Activated CD4-positive, alpha-beta T cell treated with anti-CD3 and anti-CD28 coated beads, Interleukin-2, amount 50 U/mL, for 24 hours (primary cell): ENCODE results near the gene PBX3.

Source experiments
- DNase-seq, 2 donors: peaks; one replicate each; pipeline ENCODE4 v3.0.0-alpha.2; 2020; ENCODE audit warnings: low read depth in 1 of 2, low spot score in 1 of 2

Gene PBX3

GRCh38 chr9:125971050-125971449 is 223.9 kb downstream of the PBX3 start:
- no peak for DNase-seq

- no peak for DNase-seq
These were observed 225.0 kb downstream of the PBX3 start for GRCh38 chr9:125972012-125972729.

- DNase-seq: no peak
These were observed 226.4 kb downstream of the PBX3 start for GRCh38 chr9:125973547-125973946.

- no peak for DNase-seq
These were observed 227.5 kb downstream of the PBX3 start for GRCh38 chr9:125974705-125975104.

- DNase-seq: no peak
These were observed 230.1 kb downstream of the PBX3 start for GRCh38 chr9:125977223-125977622.

GRCh38 chr9:125979383-125979782 is 232.2 kb downstream of the PBX3 start:
- DNase-seq: no peak

- no peak for DNase-seq
These were observed 235.7 kb downstream of the PBX3 start for GRCh38 chr9:125982798-125983406.

- no peak for DNase-seq
These were observed 236.5 kb downstream of the PBX3 start for GRCh38 chr9:125983681-125984080.

GRCh38 chr9:125984461-125984860 is 237.3 kb downstream of the PBX3 start:
- DNase-seq: no peak

GRCh38 chr9:125985142-125985997 is 238.2 kb downstream of the PBX3 start:
- DNase-seq: no peak

GRCh38 chr9:125985998-125986655 is 239.0 kb downstream of the PBX3 start:
- DNase-seq: no peak

- no peak for DNase-seq
These were observed 239.8 kb downstream of the PBX3 start for GRCh38 chr9:125986966-125987365.

GRCh38 chr9:125987420-125987819 is 240.2 kb downstream of the PBX3 start:
- no peak for DNase-seq

- DNase-seq: no peak
These were observed 241.4 kb downstream of the PBX3 start for GRCh38 chr9:125988479-125989050.

- no peak for DNase-seq
These were observed 241.9 kb downstream of the PBX3 start for GRCh38 chr9:125989090-125989501.

GRCh38 chr9:125989524-125990180 is 242.5 kb downstream of the PBX3 start:
- DNase-seq: no peak

GRCh38 chr9:125990186-125990792 is 243.1 kb downstream of the PBX3 start:
- DNase-seq: no peak

- DNase-seq: no peak
These were observed 243.6 kb downstream of the PBX3 start for GRCh38 chr9:125990793-125991220.

- DNase-seq: no peak
These were observed 244.8 kb downstream of the PBX3 start for GRCh38 chr9:125991886-125992529.

GRCh38 chr9:125992557-125992956 is 245.4 kb downstream of the PBX3 start:
- no peak for DNase-seq
